HPDE6-E6E7 (cell line): ENCODE measurements around the gene ZNF506.
A peak's percentile ranks its signal among the peaks of the same experiment; 100 is the strongest.
"Not testable (repeated sequence)": the region's sequence is repeated elsewhere in the genome, so short reads cannot be mapped to it uniquely, and the experiment has no call there.

Experiments used
- DNase-seq: peaks from one replicate; pipeline ENCODE4 v3.0.0; 2011; ENCODE audit warnings: missing footprints; ENCODE audit errors: extremely low spot score

Gene ZNF506

GRCh38 chr19:19821366-19821951 is at the start of gene ZNF506:
Gene ZNF506, minus strand, starts transcription at chr19:19821750. Its CDS starts 147 bp downstream, at chr19:19821603.
- DNase-seq: peak; percentile 76

GRCh38 chr19:19870086-19870485 is 48.5 kb upstream of the ZNF506 start:
- not testable (repeated sequence) for DNase-seq

- DNase-seq: no peak
Observed at GRCh38 chr19:19866611-19867248, 45.2 kb upstream of the ZNF506 start.

GRCh38 chr19:19865750-19866610 is 44.4 kb upstream of the ZNF506 start, which contains the start of gene ZNF253:
Gene ZNF253, plus strand, starts transcription at chr19:19865882. Its CDS starts 115 bp downstream, at chr19:19865997.
- DNase-seq: peak; percentile 94

- DNase-seq: no peak
Observed at GRCh38 chr19:19860756-19861390, 39.3 kb upstream of the ZNF506 start.

GRCh38 chr19:19858751-19859150 is 37.2 kb upstream of the ZNF506 start:
- DNase-seq: no peak

GRCh38 chr19:19851740-19852139 is 30.2 kb upstream of the ZNF506 start:
- not testable (repeated sequence) for DNase-seq

GRCh38 chr19:19849056-19849455 is 27.5 kb upstream of the ZNF506 start:
- no peak for DNase-seq

GRCh38 chr19:19847781-19848180 is 26.2 kb upstream of the ZNF506 start:
- no peak for DNase-seq

GRCh38 chr19:19835560-19836038 is 14.0 kb upstream of the ZNF506 start:
- DNase-seq: no peak

- DNase-seq: no peak
Observed at GRCh38 chr19:19826875-19827274, 5.3 kb upstream of the ZNF506 start.

- no peak for DNase-seq
Observed at GRCh38 chr19:19823916-19824315, 2.4 kb upstream of the ZNF506 start.

- DNase-seq: not testable (repeated sequence)
Observed at GRCh38 chr19:19821976-19822375, 426 bp upstream of the ZNF506 start.

GRCh38 chr19:19820774-19821320 is 703 bp downstream of the ZNF506 start:
- no peak for DNase-seq

GRCh38 chr19:19817357-19817756 is 4.2 kb downstream of the ZNF506 start:
- DNase-seq: no peak

- DNase-seq: no peak
Observed at GRCh38 chr19:19816679-19817078, 4.9 kb downstream of the ZNF506 start.

- DNase-seq: not testable (repeated sequence)
Observed at GRCh38 chr19:19811999-19812398, 9.6 kb downstream of the ZNF506 start.

- no peak for DNase-seq
Observed at GRCh38 chr19:19805480-19805879, 16.1 kb downstream of the ZNF506 start.

- no peak for DNase-seq
Observed at GRCh38 chr19:19788015-19788414, 33.5 kb downstream of the ZNF506 start.

- DNase-seq: not testable (repeated sequence)
Observed at GRCh38 chr19:19785476-19785875, 36.1 kb downstream of the ZNF506 start.

- DNase-seq: no peak
Observed at GRCh38 chr19:19782783-19783182, 38.8 kb downstream of the ZNF506 start.

- DNase-seq: not testable (repeated sequence)
Observed at GRCh38 chr19:19781791-19782190, 39.8 kb downstream of the ZNF506 start.
